GM21390 (cell line): ENCODE results near the gene PSME3.

Experiments used
- ATAC-seq: cut with Tn5 transposase; IDR thresholded peaks from one replicate; pipeline ENCODE4 v1.9.1; 2021; ENCODE audit not compliant: unreplicated experiment

The PSME3 gene

GRCh38 chr17:42832934-42833766 lies at the start of gene PSME3:
Gene PSME3, plus strand, starts transcription at chr17:42833397. Its CDS starts 235 bp downstream, at chr17:42833632.
- peak; percentile 86 for ATAC-seq

DNA sequence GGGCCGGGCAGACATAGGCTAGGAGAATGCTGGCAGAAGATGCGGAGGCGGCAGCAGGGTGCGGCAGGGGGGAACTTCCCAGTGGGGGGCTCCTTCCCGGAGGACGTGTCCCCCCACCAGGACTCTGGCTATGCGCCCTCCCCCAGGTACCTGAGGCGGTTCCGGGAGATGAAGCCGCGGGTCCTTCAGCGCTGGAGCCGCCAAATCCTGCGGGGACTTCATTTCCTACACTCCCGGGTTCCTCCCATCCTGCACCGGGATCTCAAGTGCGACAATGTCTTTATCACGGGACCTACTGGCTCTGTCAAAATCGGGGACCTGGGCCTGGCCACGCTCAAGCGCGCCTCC lies 49.4 kb upstream of the PSME3 start:
- ATAC-seq = no peak

- ATAC-seq = no peak
Measured at GRCh38 chr17:42784409-42784808, 48.8 kb upstream of the PSME3 start.

GRCh38 chr17:42784811-42785592 lies 48.2 kb upstream of the PSME3 start:
- ATAC-seq = no peak

GRCh38 chr17:42787266-42787665 lies 45.9 kb upstream of the PSME3 start:
- no peak for ATAC-seq

DNA sequence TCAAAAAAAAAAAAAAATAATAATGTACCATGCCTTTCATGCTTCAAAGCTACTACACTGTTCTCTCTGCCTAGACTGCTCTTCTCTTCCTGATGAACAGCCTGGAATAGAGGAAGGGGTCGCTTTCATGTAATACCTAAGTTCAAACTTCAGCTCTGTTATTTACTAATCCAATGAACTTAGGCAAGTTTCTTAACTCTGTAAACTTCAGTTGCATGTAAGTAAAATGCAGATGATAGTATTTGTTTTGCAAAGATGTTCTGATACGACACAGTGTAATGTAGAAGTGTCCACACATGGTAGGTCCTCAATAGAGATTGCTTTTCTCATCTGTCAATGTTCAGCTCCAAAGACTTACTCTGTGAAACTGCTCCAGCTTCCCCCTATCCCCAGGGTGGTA lies 41.2 kb upstream of the PSME3 start:
- ATAC-seq = no peak

GRCh38 chr17:42792545-42792944 lies 40.7 kb upstream of the PSME3 start:
- no peak for ATAC-seq

GRCh38 chr17:42795061-42795460 lies 38.1 kb upstream of the PSME3 start:
- no peak for ATAC-seq

DNA sequence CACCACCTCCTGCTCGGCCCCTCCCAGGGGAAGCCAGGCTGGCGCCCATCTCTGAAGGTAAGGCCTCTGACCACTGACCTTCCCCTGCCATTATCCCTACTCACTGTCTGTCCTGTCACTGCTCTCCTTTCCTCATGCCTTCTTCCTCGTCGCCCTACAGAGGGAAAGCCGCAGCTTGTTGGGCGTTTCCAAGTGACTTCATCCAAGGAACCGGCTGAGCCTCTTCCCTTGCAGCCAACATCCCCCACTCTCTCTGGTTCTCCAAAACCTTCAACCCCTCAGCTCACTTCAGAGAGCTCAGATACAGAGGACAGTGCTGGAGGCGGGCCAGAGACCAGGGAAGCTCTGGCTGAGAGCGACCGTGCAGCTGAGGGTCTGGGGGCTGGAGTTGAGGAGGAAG lies 37.7 kb upstream of the PSME3 start:
- no peak for ATAC-seq

- ATAC-seq = no peak
Measured at GRCh38 chr17:42796066-42796758, 37.0 kb upstream of the PSME3 start.

GRCh38 chr17:42797067-42798007 lies 35.9 kb upstream of the PSME3 start:
- ATAC-seq = no peak

DNA sequence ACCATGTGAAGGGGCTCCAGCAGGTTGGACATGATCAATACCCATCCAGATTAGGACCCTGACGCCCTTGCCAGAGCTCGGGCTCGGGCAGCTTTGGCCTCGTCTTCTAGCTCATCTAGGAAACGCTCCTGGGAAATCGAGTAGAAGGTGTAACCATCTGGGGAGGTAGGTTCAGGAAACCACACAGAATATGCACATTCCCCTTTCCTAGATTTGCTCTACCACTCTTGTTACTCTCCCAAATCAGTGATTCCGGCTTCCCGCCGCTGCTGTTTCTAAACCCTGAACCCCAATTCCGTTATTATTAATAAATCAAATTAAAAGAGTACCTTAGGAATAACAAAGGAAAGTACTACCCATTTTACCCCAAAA lies 35.2 kb upstream of the PSME3 start:
- no peak for ATAC-seq

GRCh38 chr17:42798383-42799380 lies 34.5 kb upstream of the PSME3 start, which contains the start of the genes CNTD1 and COA3:
Gene CNTD1, plus strand, starts transcription at chr17:42798861. Its CDS starts 207 bp downstream, at chr17:42799068.
Gene COA3, minus strand, starts transcription at chr17:42798704. Its CDS starts 23 bp downstream, at chr17:42798681.
- ATAC-seq = peak; percentile 69

DNA sequence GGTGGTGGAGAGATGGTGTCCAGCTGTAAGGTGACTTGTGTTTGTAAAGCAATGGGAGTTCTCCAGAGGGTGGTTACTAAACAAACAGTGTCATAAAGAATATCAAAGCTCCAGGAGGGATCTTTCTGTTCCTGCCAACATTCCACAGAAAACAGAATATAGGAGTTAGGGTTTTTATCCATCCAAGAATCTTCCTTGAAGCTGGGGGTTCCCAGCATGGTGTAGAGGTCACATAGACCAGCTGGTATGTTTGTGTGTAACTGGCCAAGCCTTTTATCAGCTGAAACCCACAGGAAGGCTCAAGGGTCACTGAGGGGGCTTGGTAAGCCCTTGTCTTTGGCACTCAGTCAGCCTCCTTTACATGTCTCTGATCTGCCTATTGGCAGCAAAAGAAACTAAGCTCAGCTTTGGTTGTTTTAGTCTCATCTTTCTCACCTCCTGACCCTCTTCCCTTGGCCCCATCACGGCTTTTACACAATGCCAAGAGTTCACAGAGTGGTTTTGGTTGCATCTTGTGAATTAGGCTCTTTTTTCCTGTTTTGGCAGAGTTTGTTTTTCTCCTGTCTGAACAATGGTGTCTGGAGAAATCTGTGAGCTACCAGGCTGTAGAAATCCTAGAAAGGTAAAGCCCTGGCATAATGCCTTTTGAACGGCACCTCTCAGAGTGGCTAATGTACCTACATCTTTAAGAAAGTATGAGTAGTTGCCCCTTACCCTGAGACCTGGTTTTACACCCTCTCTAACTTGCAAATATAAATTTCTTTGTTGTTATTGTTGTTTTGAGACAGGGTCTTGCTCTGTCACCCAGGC lies 29.9 kb upstream of the PSME3 start:
- ATAC-seq = no peak

- no peak for ATAC-seq
Measured at GRCh38 chr17:42804918-42805367, 28.3 kb upstream of the PSME3 start.

GRCh38 chr17:42806249-42806648 lies 26.9 kb upstream of the PSME3 start:
- no peak for ATAC-seq

GRCh38 chr17:42809250-42809649 lies 23.9 kb upstream of the PSME3 start:
- no peak for ATAC-seq
